T-cell (primary cell): Measurements from ENCODE around the gene TM9SF2. TPM values are rescaled to one million over a fixed set of nuclear protein-coding genes. Genes with fewer than 3 reads are reported as not detected.
"Not testable (repeated sequence)": the region's sequence is repeated elsewhere in the genome, so short reads cannot be mapped to it uniquely, and the experiment has no call there.

Experiments used
- ATAC-seq, 4 experiments: fragments of 200-7000 bp in 3 of 4; fragments of 150-1000 bp in 1 of 4; cut with Tn5 transposase; replicated peaks in 1 of 4; 1 replicate in 3 of 4; 2 replicates in 1 of 4; pipeline ENCODE4 v1.10.0; 2021; ENCODE audit warnings: moderate library complexity in 3 of 4, mild to moderate bottlenecking in 2 of 4, moderate number of reproducible peaks in 1 of 4
- CTCF ChIA-PET, 2 donors: fragments of 300-600 bp; sonication (Branson Sonifier 250); formaldehyde crosslinking; loops; one replicate each; lab custom pipeline; 2022; ENCODE audit warnings: antibody characterized with exemption in 2 of 2; lab: Charles Lee
- POLR2A ChIA-PET, 2 donors: fragments of 300-600 bp; sonication (Branson Sonifier 250); formaldehyde crosslinking; loops; one replicate each; lab custom pipeline; 2022; ENCODE audit warnings: antibody characterized with exemption in 2 of 2; lab: Charles Lee
- DNase-seq, 35 experiments: peaks; one replicate each; pipeline versions ENCODE4 v3.0.0 to v3.0.0-alpha.2; 2013 to 2023
- H3K27ac ChIP-seq: one replicate; pipeline ENCODE4 v1.5.1; 2013; ENCODE audit warnings: low read length
- H3K27me3 ChIP-seq, 2 experiments: replicated peaks in 1 of 2; 1 replicate in 1 of 2; 2 replicates in 1 of 2; pipeline versions ENCODE4 v1.6.1 to v1.7.0; 2013; ENCODE audit warnings: low read length in 1 of 2, mixed read lengths in 1 of 2; ENCODE audit not compliant: control insufficient read depth in 2 of 2, insufficient read depth in 2 of 2; ENCODE audit errors: extremely low read depth in 1 of 2
- H3K36me3 ChIP-seq, 2 donors: 1 replicate in 1 of 2; 2 replicates in 1 of 2; pipeline versions ENCODE4 v1.6.1 to v1.7.0; 2013; ENCODE audit warnings: low read length in 1 of 2; ENCODE audit not compliant: control insufficient read depth in 2 of 2, insufficient read depth in 1 of 2; ENCODE audit errors: extremely low read depth in 1 of 2
- H3K4me1 ChIP-seq, 2 experiments: 1 replicate in 1 of 2; 2 replicates in 1 of 2; pipeline versions ENCODE4 v1.6.1 to v1.7.0; 2013; ENCODE audit warnings: low read length in 2 of 2, mixed read lengths in 1 of 2; ENCODE audit not compliant: insufficient read depth in 2 of 2, control insufficient read depth in 1 of 2; ENCODE audit errors: extremely low read depth in 1 of 2
- H3K4me3 ChIP-seq, 2 donors: 1 replicate in 1 of 2; 2 replicates in 1 of 2; pipeline versions ENCODE4 v1.5.1 to v1.7.0; 2013; ENCODE audit warnings: mild to moderate bottlenecking in 2 of 2, low read length in 1 of 2, moderate library complexity in 1 of 2; ENCODE audit not compliant: control insufficient read depth in 1 of 2; ENCODE audit errors: extremely low read depth in 1 of 2
- H3K9me3 ChIP-seq: 2 replicates; pipeline ENCODE4 v1.7.0; 2013
- H3K27ac Mint-ChIP-seq, 2 donors: one replicate each; pipeline ENCODE4 v1.8.0; 2020 to 2021; ENCODE audit warnings: mild to moderate bottlenecking in 2 of 2, mixed read lengths in 2 of 2
- H3K27me3 Mint-ChIP-seq, 2 donors: one replicate each; pipeline ENCODE4 v1.8.0; 2021 to 2022; ENCODE audit warnings: mixed read lengths in 2 of 2
- H3K36me3 Mint-ChIP-seq: one replicate; pipeline ENCODE4 v1.8.0; 2021; ENCODE audit warnings: mixed read lengths
- H3K4me1 Mint-ChIP-seq, 3 donors: one replicate each; pipeline ENCODE4 v1.8.0; 2020 to 2022; ENCODE audit warnings: mixed read lengths in 3 of 3, mild to moderate bottlenecking in 1 of 3
- H3K4me3 Mint-ChIP-seq, 3 donors: one replicate each; pipeline ENCODE4 v1.8.0; 2020 to 2022; ENCODE audit warnings: mild to moderate bottlenecking in 3 of 3, mixed read lengths in 3 of 3, moderate library complexity in 3 of 3
- H3K9me3 Mint-ChIP-seq, 3 donors: one replicate each; pipeline ENCODE4 v1.8.0; 2020 to 2022; ENCODE audit warnings: mixed read lengths in 3 of 3
- WGBS: methylation state at CpG from one replicate; pipeline ENCODE4 v1.1.5; 2013; ENCODE audit warnings: missing lambda C conversion rate; ENCODE audit not compliant: insufficient coverage; 5-methylcytosine and 5-hydroxymethylcytosine counted together
- total RNA-seq, 35 experiments: library from RNA in 6 of 35; stranded (reverse) in 6 of 35; fragments of 120-200 nt in 1 of 35; gene quantifications; one replicate each; pipeline versions ENCODE4 v1.2.1 to v1.2.4 and lab custom pipeline; 2013 to 2026

Gene TM9SF2
- 10 to 100 TPM; 43.2 to 54.0 (median 48.8) TPM for total RNA-seq
- 74.3 TPM for total RNA-seq (2013)
- total RNA-seq (lab: John Stamatoyannopoulos, UW) = 72.4 to 221 (median 150) reads per million in 29 experiments

GRCh38 chr13:99501184-99501847 lies at the start of gene TM9SF2:
TM9SF2 (plus strand) TSS chr13:99501472; CDS start chr13:99501607, 135 bp downstream.
- ATAC-seq (peak; percentile 59 to 67 (median 62)), DNase-seq (peak; percentile 87 to 99 (median 93))
- Histone ChIP-seq H3K4me3 (peak within 1 kb of the TSS; percentile 94 to 96), H3K27me3 (no peaks in the 10 kb centered on the region), H3K27ac (peak within 1 kb of the TSS; percentile 86), H3K4me1 (peaks cover 60 to 62% of the 10 kb centered on the region in 2 experiments), H3K36me3 (no peaks in the 10 kb centered on the region), H3K9me3 (no peaks in the 10 kb centered on the region)
- Mint-ChIP-seq H3K27me3 (no peaks in the 10 kb centered on the region), H3K4me1 (peaks cover 78 to 89% (median 85%) of the 10 kb centered on the region in 3 donors), H3K27ac (peak within 1 kb of the TSS; percentile 95 to 96), H3K36me3 (no peaks in the 10 kb centered on the region), H3K4me3 (peak within 1 kb of the TSS; percentile 96 to 98 (median 96)), H3K9me3 (peaks cover 0 to 3% (median 0%) of the 10 kb centered on the region in 3 donors)
- ChIA-PET CTCF (interaction anchor here (1.1 to 3.0 kb wide), 7 partner anchors 55 to 235 kb away, joined by 3 to 17 read pairs (median 3); no protein-coding TSS in a partner anchor), POLR2A (interaction anchor here (0.6 to 1.3 kb wide), 4 partner anchors 12 to 182 kb away, joined by 3 to 5 read pairs (median 4); no protein-coding TSS in a partner anchor)
- WGBS = under 1% methylated on average over 45 of the region's 55 CpGs

- peaks cover 0 to 2% of the 10 kb centered on the region in 2 experiments for H3K27me3 ChIP-seq
- DNase-seq = no peak
- POLR2A ChIA-PET = interaction anchor here in 1 of 2 donors (0.7 kb wide), 1 partner anchor 13 kb away, joined by 4 read pairs; no protein-coding TSS in a partner anchor
- no peaks in the 10 kb centered on the region for H3K9me3 ChIP-seq
- H3K4me3 Mint-ChIP-seq = no peak overlapping the region
- no peaks in the 10 kb centered on the region for H3K4me1 ChIP-seq
- 100% methylated on average over 4 of the region's 9 CpGs for WGBS
- H3K4me1 Mint-ChIP-seq = peaks cover 0 to 4% (median 0%) of the 10 kb centered on the region in 3 donors
- H3K27ac ChIP-seq = no peak overlapping the region
- no peak overlapping the region for H3K4me3 ChIP-seq
- H3K27me3 Mint-ChIP-seq = peaks cover 3 to 9% of the 10 kb centered on the region in 2 donors
- H3K36me3 ChIP-seq = no peaks in the 10 kb centered on the region
- no peak for ATAC-seq
- no peaks in the 10 kb centered on the region for H3K36me3 Mint-ChIP-seq
- H3K9me3 Mint-ChIP-seq = peaks cover 0 to 6% (median 5%) of the 10 kb centered on the region in 3 donors
- no peak overlapping the region for H3K27ac Mint-ChIP-seq
- CTCF ChIA-PET = interaction anchor here in 1 of 2 donors (0.7 kb wide), 1 partner anchor 1178 kb away, joined by 3 read pairs; no protein-coding TSS in a partner anchor
These were observed 46.6 kb upstream of the TM9SF2 start for GRCh38 chr13:99454518-99455183.

GRCh38 chr13:99459099-99459850 lies 42.0 kb upstream of the TM9SF2 start:
- Mint-ChIP-seq H3K27me3 (no peaks in the 10 kb centered on the region), H3K27ac (no peak overlapping the region), H3K9me3 (peaks cover 0 to 6% (median 5%) of the 10 kb centered on the region in 3 donors), H3K36me3 (no peaks in the 10 kb centered on the region), H3K4me3 (no peak overlapping the region), H3K4me1 (peaks cover 15 to 31% (median 23%) of the 10 kb centered on the region in 3 donors)
- ChIA-PET POLR2A (interaction anchor here in 1 of 2 donors (0.7 kb wide), 1 partner anchor 36 kb away, joined by 7 read pairs; no protein-coding TSS in a partner anchor), CTCF (interaction anchor here in 1 of 2 donors (0.6 kb wide), 1 partner anchor 147 kb away, joined by 3 read pairs; no protein-coding TSS in a partner anchor)
- Histone ChIP-seq H3K27me3 (no peaks in the 10 kb centered on the region), H3K4me3 (no peak overlapping the region), H3K27ac (no peak overlapping the region), H3K9me3 (no peaks in the 10 kb centered on the region), H3K4me1 (peaks cover 1 to 5% of the 10 kb centered on the region in 2 experiments), H3K36me3 (no peaks in the 10 kb centered on the region)
- ATAC-seq = no peak
- DNase-seq = no peak
- WGBS = 67% methylated on average over 1 of the region's 10 CpGs

- peak in 1 of 35 experiments; percentile 6 for DNase-seq
- Mint-ChIP-seq H3K27ac (peak overlapping the region; percentile 69 to 77), H3K4me1 (peaks cover 28 to 46% (median 36%) of the 10 kb centered on the region in 3 donors)
- H3K36me3 ChIP-seq, H3K9me3 ChIP-seq, H3K9me3 Mint-ChIP-seq, CTCF ChIA-PET, H3K27me3 ChIP-seq, H3K27me3 Mint-ChIP-seq, H3K4me3 Mint-ChIP-seq, H3K4me3 ChIP-seq, H3K27ac ChIP-seq, H3K36me3 Mint-ChIP-seq: not testable (repeated sequence)
- peak in 2 of 4 experiments; percentile 33 to 49 for ATAC-seq
- peaks cover 10 to 13% of the 10 kb centered on the region in 2 experiments for H3K4me1 ChIP-seq
- WGBS = 80% methylated on average over 1 of the region's 4 CpGs
- POLR2A ChIA-PET = interaction anchor here (0.6 kb wide), 2 partner anchors 291 to 317 kb away, joined by 3 read pairs; no protein-coding TSS in a partner anchor
These were observed 40.5 kb upstream of the TM9SF2 start for GRCh38 chr13:99460802-99461201.

GRCh38 chr13:99463646-99464397 lies 37.5 kb upstream of the TM9SF2 start:
- Mint-ChIP-seq H3K27me3 (no peaks in the 10 kb centered on the region), H3K4me1 (peaks cover 30 to 45% (median 36%) of the 10 kb centered on the region in 3 donors), H3K9me3 (no peaks in the 10 kb centered on the region), H3K27ac (peak overlapping the region; percentile 94 to 96), H3K4me3 (peak overlapping the region in 1 of 3 donors; percentile 68), H3K36me3 (peaks cover 1% of the 10 kb centered on the region)
- CTCF ChIA-PET = no interaction called here
- no CpG with 5 or more reads among the region's 3 CpGs for WGBS
- no peak for DNase-seq
- no peaks in the 10 kb centered on the region for H3K36me3 ChIP-seq
- H3K9me3 ChIP-seq = no peaks in the 10 kb centered on the region
- no peak for ATAC-seq
- no peak overlapping the region for H3K27ac ChIP-seq
- no peaks in the 10 kb centered on the region for H3K27me3 ChIP-seq
- peaks cover 10 to 13% of the 10 kb centered on the region in 2 experiments for H3K4me1 ChIP-seq
- no peak overlapping the region for H3K4me3 ChIP-seq
- POLR2A ChIA-PET = no interaction called here
